ENCODE measurements around the gene NRDE2.

The NRDE2 gene

DNA sequence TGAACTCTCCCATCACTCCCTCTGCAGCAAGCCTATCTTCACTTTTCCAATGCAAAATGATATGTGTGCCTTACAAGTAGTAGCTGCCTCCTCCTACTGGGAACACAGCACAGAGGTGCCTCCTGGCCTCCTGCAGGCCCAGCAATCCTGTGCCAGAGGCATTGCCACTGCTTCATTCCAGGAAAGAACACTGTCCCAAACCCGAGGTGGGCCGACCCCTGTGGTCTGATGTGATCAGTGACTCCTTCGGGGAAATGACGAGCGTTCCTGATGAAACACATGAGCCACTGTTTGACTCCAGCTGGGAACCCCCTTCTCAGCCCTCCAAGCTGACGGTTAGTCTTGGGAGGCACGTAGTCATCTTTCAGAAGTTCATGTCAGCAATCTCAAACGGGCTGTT, 55.9 kb downstream of the NRDE2 start:
- DNase-seq (ENCODE audit: extremely low read depth, low read depth), result no peak
- TF ChIP-seq, protein P1, sequence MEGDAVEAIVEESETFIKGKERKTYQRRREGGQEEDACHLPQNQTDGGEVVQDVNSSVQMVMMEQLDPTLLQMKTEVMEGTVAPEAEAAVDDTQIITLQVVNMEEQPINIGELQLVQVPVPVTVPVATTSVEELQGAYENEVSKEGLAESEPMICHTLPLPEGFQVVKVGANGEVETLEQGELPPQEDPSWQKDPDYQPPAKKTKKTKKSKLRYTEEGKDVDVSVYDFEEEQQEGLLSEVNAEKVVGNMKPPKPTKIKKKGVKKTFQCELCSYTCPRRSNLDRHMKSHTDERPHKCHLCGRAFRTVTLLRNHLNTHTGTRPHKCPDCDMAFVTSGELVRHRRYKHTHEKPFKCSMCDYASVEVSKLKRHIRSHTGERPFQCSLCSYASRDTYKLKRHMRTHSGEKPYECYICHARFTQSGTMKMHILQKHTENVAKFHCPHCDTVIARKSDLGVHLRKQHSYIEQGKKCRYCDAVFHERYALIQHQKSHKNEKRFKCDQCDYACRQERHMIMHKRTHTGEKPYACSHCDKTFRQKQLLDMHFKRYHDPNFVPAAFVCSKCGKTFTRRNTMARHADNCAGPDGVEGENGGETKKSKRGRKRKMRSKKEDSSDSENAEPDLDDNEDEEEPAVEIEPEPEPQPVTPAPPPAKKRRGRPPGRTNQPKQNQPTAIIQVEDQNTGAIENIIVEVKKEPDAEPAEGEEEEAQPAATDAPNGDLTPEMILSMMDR (IDR thresholded peaks at IDR 0.05; ENCODE audit: low read depth, low read length, missing control alignments), result no peak
- no peak overlapping the region for H3K4me3 ChIP-seq (replicated peaks; ENCODE audit: low read depth, low read length)

DNA sequence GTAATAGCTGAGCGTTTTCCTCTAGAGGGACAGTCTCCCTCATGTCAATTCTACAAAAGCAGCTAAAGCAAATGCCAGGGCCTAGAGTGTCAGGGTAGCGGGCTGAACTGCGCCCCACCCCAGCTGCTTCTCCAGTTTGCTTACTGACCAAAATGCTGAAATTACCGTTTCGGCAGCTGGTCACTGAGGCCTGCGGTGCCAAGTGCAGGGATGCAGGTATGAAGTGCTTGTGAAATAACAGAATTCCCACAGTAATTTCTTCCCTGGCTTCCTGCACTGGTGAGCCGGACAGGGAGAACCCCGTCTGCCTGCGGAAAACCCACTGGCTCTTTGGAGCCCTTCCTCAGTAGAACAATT, 56.3 kb downstream of the NRDE2 start:
- no peak for DNase-seq (ENCODE audit: extremely low read depth, low read depth)
- TF ChIP-seq, protein P1 (IDR thresholded peaks at IDR 0.05; ENCODE audit: low read depth, low read length, missing control alignments), result no peak
- no peak overlapping the region for H3K4me3 ChIP-seq (replicated peaks; ENCODE audit: low read depth, low read length)

DNA sequence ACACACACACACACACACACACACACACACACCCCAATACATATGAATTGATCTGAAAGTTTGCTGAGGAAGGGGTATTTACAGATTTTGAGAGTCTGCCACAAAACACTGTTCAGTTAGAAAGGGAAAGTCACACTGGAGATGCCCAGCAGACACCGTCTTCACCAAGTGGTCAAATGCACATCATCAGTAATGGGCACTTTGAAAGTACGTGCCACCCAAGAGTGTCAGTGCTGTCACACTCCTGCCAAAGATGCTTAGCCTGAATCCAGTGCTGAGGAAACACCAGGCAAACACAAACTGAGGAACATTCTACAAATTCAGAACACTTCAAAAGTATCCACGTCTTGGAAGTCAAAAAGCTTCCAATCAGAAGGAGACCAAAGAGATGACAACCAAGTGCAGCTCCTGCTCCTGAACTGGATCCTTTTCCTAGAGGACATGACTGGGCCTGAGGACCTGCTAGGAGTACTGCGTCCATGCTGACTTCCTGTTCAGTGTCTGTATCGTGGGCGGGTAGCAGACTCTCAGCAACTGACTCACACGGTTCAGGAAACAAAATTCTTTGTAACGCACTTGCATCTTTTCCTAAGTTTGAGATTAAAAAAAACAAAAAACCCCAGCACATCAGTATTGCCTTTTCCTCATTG, 56.8 kb downstream of the NRDE2 start:
- TF ChIP-seq, protein P1 (IDR thresholded peaks at IDR 0.05; ENCODE audit: low read depth, low read length, missing control alignments), result no peak
- no peak overlapping the region for H3K4me3 ChIP-seq (replicated peaks; ENCODE audit: low read depth, low read length)
- DNase-seq (ENCODE audit: extremely low read depth, low read depth), result no peak

DNA sequence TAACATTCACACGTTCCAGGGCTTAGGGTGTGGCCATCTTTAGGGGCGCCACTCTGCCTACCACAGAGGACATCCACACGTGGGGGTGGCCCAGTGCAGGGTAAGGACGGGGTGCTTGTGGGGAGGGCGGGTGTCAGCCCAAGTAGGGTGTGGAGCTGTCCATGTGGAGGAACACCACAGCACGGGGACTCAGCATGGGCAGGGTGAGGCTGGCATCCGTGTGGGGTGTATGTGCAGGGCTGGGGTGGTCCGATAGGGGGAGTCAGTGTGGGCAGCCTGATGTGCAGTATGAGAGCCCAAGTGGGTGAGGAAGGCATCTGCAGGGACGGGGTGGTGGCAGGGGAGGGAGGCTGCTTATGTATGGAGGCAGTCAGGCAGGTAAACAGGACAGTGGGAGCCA, 57.7 kb downstream of the NRDE2 start:
- TF ChIP-seq, protein P1 (IDR thresholded peaks at IDR 0.05; ENCODE audit: low read depth, low read length, missing control alignments), result no peak
- no peak for DNase-seq (ENCODE audit: extremely low read depth, low read depth)
- H3K4me3 ChIP-seq (replicated peaks; ENCODE audit: low read depth, low read length), result no peak overlapping the region

DNA sequence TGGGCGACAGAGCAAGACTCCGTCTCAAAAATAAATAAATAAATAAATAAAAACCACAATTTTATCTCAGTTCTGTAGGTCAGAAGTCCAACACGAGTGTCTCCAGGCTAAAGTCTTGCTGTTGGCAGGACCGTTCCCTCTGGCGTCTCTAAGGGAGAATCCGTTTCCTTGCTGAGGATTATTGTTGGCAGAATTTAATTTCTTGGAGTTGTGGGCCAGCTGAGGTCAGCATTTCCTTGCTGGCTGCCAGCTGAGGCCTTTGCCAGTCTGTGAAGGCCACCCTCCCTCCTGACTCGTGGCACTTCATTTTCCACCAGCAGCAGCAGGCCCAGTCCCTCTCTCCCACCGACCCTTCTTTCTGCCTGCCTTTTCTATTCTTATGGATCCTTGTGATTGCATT, 58.2 kb downstream of the NRDE2 start:
- DNase-seq (ENCODE audit: extremely low read depth, low read depth), result no peak
- TF ChIP-seq, protein P1 (IDR thresholded peaks at IDR 0.05; ENCODE audit: low read depth, low read length, missing control alignments), result no peak
- H3K4me3 ChIP-seq (replicated peaks; ENCODE audit: low read depth, low read length), result no peak overlapping the region

DNA sequence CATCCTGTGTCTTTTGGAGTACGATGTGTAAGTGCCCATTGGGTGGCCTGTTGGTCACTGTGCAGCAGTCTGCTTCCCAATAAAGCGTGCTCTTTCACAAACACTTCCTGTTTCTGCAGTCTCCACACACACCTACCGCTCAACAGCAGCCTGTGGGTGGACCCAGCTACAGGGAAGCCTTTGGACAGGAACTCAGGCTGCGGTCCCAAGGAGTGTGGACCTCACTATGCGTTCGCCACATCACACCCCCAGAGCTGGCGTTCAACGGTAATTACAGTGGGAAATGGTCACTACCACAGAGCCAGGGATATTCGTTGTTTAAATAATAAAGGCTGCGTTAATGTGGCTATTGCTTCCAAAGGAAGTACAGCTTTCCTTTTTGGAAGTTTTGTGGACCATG, 59.2 kb downstream of the NRDE2 start:
- TF ChIP-seq, protein P1 (IDR thresholded peaks at IDR 0.05; ENCODE audit: low read depth, low read length, missing control alignments), result no peak
- no peak for DNase-seq (ENCODE audit: extremely low read depth, low read depth)

DNA sequence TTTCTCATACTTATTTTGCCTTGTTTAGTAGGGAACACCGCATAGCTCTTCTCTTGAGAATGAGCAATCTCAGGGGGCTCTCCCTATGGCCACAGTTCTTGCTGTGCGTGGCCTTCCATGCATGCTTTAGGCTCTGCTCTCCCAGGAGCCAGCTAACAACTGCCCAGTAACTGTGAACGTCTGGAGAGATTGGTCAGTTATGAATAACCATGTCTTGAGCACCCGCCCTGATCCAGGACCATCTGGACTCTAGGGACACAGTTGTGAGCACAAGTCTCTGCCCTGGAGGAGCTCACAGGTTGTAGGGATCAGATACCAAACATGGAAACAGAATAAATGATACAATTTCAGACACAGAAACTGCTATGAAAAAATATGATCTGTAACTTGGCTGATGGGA, 63.3 kb downstream of the NRDE2 start:
- TF ChIP-seq, protein P1 (IDR thresholded peaks at IDR 0.05; ENCODE audit: low read depth, low read length, missing control alignments), result no peak
- H3K4me3 ChIP-seq (replicated peaks; ENCODE audit: low read depth, low read length), result no peak overlapping the region
- DNase-seq (ENCODE audit: extremely low read depth, low read depth), result no peak

More for the DNA sequence above, 59.2 kb downstream of the NRDE2 start:
- H3K4me3 ChIP-seq (replicated peaks; ENCODE audit: low read depth, low read length), result no peak overlapping the region

All from HFF-Myc (cell line).